HepG2 (cell line): ENCODE results near the gene BRMS1. TPM values are rescaled to one million over a fixed set of nuclear protein-coding genes. Genes with fewer than 3 reads are reported as not detected.

ENCODE experiments used
- ARHGAP35 ChIP-seq: sonication (generic); formaldehyde crosslinking; IDR thresholded peaks from 2 replicates; pipeline ENCODE4 v1.9.0; 2022; ENCODE audit warnings: mild to moderate bottlenecking, inconsistent platforms, moderate library complexity, missing genetic modification reagents, borderline replicate concordance
- CEBPZ ChIP-seq: IDR thresholded peaks from 2 replicates; pipeline ENCODE4 v1.6.1; 2012; ENCODE audit warnings: low read length, improper control_type of control experiment
- E2F2 ChIP-seq: sonication (generic); formaldehyde crosslinking; IDR thresholded peaks from 2 replicates; pipeline ENCODE4 v1.4.0; 2020; ENCODE audit warnings: missing genetic modification reagents, borderline replicate concordance
- KDM5B ChIP-seq: sonication (generic); formaldehyde crosslinking; IDR thresholded peaks from 2 replicates; pipeline ENCODE4 v1.4.0; 2020; ENCODE audit warnings: missing genetic modification reagents, mild to moderate bottlenecking, borderline replicate concordance
- NFKB2 ChIP-seq: sonication (generic); formaldehyde crosslinking; IDR thresholded peaks from 2 replicates; pipeline ENCODE4 v1.4.0; 2020; ENCODE audit warnings: missing genetic modification reagents, borderline replicate concordance
- NFKBIZ ChIP-seq: IDR thresholded peaks from 2 replicates; pipeline ENCODE4 v1.6.1; 2018; ENCODE audit warnings: missing genetic modification reagents, missing compliant biosample characterization
- SKIL ChIP-seq: sonication (generic); formaldehyde crosslinking; IDR thresholded peaks from 2 replicates; pipeline ENCODE4 v1.8.0; 2022; ENCODE audit warnings: missing genetic modification reagents, mild to moderate bottlenecking, moderate library complexity, borderline replicate concordance
- SMARCE1 ChIP-seq: fragments of 450-650 bp; IDR thresholded peaks from 2 replicates; pipeline ENCODE4 v1.6.1; 2017; ENCODE audit warnings: borderline replicate concordance
- SRSF4 ChIP-seq: fragments of 200-400 bp; formaldehyde crosslinking; IDR thresholded peaks from one replicate; pipeline ENCODE4 v1.6.1; 2018; ENCODE audit warnings: mild to moderate bottlenecking, low read depth, low read length, moderate library complexity; ENCODE audit not compliant: poor library complexity, severe bottlenecking
- THAP7 ChIP-seq: sonication (generic); formaldehyde crosslinking; IDR thresholded peaks from 2 replicates; pipeline ENCODE4 v1.8.1; 2023; ENCODE audit warnings: mild to moderate bottlenecking, missing genetic modification reagents
- YEATS2 ChIP-seq: sonication (generic); formaldehyde crosslinking; IDR thresholded peaks from 2 replicates; pipeline ENCODE4 v1.4.0; 2020; ENCODE audit warnings: missing genetic modification reagents, borderline replicate concordance
- ZFP62 ChIP-seq: sonication (generic); formaldehyde crosslinking; IDR thresholded peaks from 2 replicates; pipeline ENCODE4 v1.4.0; 2020; ENCODE audit warnings: missing genetic modification reagents
- ZFY ChIP-seq: sonication (generic); formaldehyde crosslinking; IDR thresholded peaks from 2 replicates; pipeline ENCODE4 v1.4.0; 2020; ENCODE audit warnings: missing genetic modification reagents
- ZKSCAN5 ChIP-seq: sonication (generic); formaldehyde crosslinking; IDR thresholded peaks from 2 replicates; pipeline ENCODE4 v1.5.1; 2020; ENCODE audit warnings: mild to moderate bottlenecking, missing genetic modification reagents
- ZNF20 ChIP-seq: sonication (generic); formaldehyde crosslinking; IDR thresholded peaks from 2 replicates; pipeline ENCODE4 v1.4.0; 2020; ENCODE audit warnings: mild to moderate bottlenecking, moderate library complexity, missing genetic modification reagents
- ZNF350 ChIP-seq: sonication (generic); formaldehyde crosslinking; IDR thresholded peaks from 2 replicates; pipeline ENCODE4 v1.4.0; 2020; ENCODE audit warnings: mild to moderate bottlenecking, low read depth, missing genetic modification reagents, borderline replicate concordance
- ZNF503 ChIP-seq: sonication (generic); formaldehyde crosslinking; IDR thresholded peaks from 2 replicates; pipeline ENCODE4 v1.4.0; 2020; ENCODE audit warnings: missing genetic modification reagents
- ZNF569 ChIP-seq: sonication (generic); formaldehyde crosslinking; IDR thresholded peaks from 2 replicates; pipeline ENCODE4 v1.5.0; 2020; ENCODE audit warnings: mild to moderate bottlenecking, missing genetic modification reagents, moderate library complexity, borderline replicate concordance
- ZNF615 ChIP-seq: sonication (generic); formaldehyde crosslinking; IDR thresholded peaks from 2 replicates; pipeline ENCODE4 v1.5.0; 2020; ENCODE audit warnings: mild to moderate bottlenecking, missing genetic modification reagents, borderline replicate concordance
- polyA plus RNA-seq, 8 experiments: library from polyadenylated mRNA; depleted of rRNA in 3 of 8; stranded (reverse) in 7 of 8; unstranded in 1 of 8; fragments of >200 nt; fragmentation: Illumina TruSeq in 4 of 8; extraction: Trizol in 4 of 8; gene quantifications; 2 replicates each; pipeline versions ENCODE4 v1.2.1 to v1.2.3, GENCODE V29; 2011 to 2016; ENCODE audit warnings: low read depth in 4 of 8, missing spikeins in 1 of 8, mixed read lengths in 1 of 8; ENCODE audit not compliant: insufficient read depth in 1 of 8
- total RNA-seq, 5 experiments: library from RNA; depleted of rRNA; stranded (reverse); fragments of >200 nt; fragmentation: Illumina TruSeq; extraction: Trizol; gene quantifications; 2 replicates each; pipeline ENCODE4 v1.2.3, GENCODE V29; 2016; ENCODE audit warnings: low read depth in 1 of 5

Gene BRMS1
- total and polyA plus RNA-seq, 2 of the 13 experiments (the other 11 are each of a cell fraction or from before 2014, with no cell fraction given) = 15.8 to 55.7 TPM

- TF ChIP-seq ZNF615 (CRISPR knock-in tag) = no peak
- no peak for TF ChIP-seq SKIL (CRISPR knock-in tag)
- peak; percentile 79 for TF ChIP-seq ZNF503 (CRISPR knock-in tag)
- peak; percentile 55; the same call in 1 of the 2 replicates for TF ChIP-seq NFKB2 (CRISPR knock-in tag)
- no peak for TF ChIP-seq ZKSCAN5 (CRISPR knock-in tag)
- peak; percentile 87 for TF ChIP-seq YEATS2 (CRISPR knock-in tag)
- no peak for TF ChIP-seq SRSF4
- peak; percentile 98 for TF ChIP-seq ZNF350 (CRISPR knock-in tag)
- no peak for TF ChIP-seq E2F2
- TF ChIP-seq ARHGAP35 (CRISPR knock-in tag) = no peak; the same call in 1 of the 2 replicates
- peak; percentile 40; the same call in 1 of the 2 replicates for TF ChIP-seq NFKBIZ
- TF ChIP-seq ZNF20 (CRISPR knock-in tag) = no peak
- peak; percentile 61 for TF ChIP-seq ZFY
- TF ChIP-seq ZNF569 (CRISPR knock-in tag) = no peak
- no peak for TF ChIP-seq SMARCE1
- TF ChIP-seq ZFP62 = no peak
- TF ChIP-seq CEBPZ = no peak
- TF ChIP-seq THAP7 (CRISPR knock-in tag) = no peak
- TF ChIP-seq KDM5B (CRISPR knock-in tag) = peak; percentile 62; the same call in 1 of the 2 replicates
Measured at GRCh38 chr11:66336234-66337102, 8.4 kb downstream of the BRMS1 start, which contains the start of gene RIN1 (continued).
